ENCODE measurements around the gene CRNKL1. TPM values are rescaled to one million over a fixed set of nuclear protein-coding genes. Genes with fewer than 3 reads are reported as not detected.
"Not testable (repeated sequence)": the region's sequence is repeated elsewhere in the genome, so short reads cannot be mapped to it uniquely, and the experiment has no call there.

CRNKL1 gene
- polyA plus RNA-seq, 2 donors = 13.0 to 21.2 TPM

DNA sequence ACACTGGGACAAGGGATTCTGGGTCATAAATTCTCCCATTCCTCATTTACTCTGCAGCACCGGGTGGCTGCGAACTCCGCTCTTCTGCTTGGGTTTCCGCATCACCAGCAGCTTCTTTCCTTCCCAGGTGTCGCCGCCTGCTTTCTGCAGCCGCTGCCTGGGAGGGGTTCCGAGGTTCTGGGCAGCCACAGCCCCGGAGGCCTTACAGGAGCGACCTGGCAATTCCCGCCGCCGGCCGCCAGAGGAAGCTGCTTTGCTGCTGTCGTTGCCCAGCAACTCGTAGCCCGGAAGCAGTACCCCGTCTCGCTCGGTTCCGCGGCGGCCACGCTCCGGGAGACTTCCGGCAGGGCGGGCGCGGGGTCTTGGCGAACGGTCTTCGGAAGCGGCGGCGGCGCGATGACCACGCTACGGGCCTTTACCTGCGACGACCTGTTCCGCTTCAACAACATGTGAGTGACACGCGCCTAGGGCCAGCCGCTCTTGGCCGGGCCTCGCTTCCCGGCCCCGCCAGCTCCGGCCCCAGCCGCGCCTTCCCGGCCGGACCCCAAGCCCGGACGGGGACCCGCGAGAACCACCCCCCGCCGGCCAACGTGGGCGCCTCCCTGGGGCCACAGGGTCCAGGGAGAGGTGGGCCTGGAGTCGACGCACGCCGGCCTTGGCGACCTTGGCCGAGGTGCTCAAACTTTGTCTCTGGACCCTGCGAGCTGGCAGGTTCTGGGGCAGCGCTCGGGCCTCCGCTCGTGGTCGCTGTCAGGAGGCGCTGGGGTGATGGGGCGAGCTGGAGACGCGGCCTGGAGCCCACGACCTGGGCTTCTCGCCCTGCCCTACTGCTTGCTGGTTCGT, 35.0 kb downstream of the CRNKL1 start, which contains the start of gene NAA20:
Gene NAA20 (plus strand): TSS at position 362 of the 843 bp plus-strand sequence. CDS start 35 bp downstream, at position 397.
- H3K4me1 ChIP-seq (ENCODE audit: control insufficient read depth in 2 of 2, insufficient read depth in 2 of 2, low read length in 1 of 2) = peaks cover 0 to 6% of the 10 kb centered on the region in 2 donors
- peak within 1 kb of the TSS; percentile 90 to 93 for H3K27ac ChIP-seq (ENCODE audit: low read depth in 2 of 2, low read length in 1 of 2)
- no peaks in the 10 kb centered on the region for H3K27me3 ChIP-seq (ENCODE audit: control insufficient read depth in 1 of 2, insufficient read depth in 2 of 2, low read length in 2 of 2)
- H3K9me3 ChIP-seq (ENCODE audit: control insufficient read depth in 2 of 2, insufficient read depth in 1 of 2, low read depth in 1 of 2, low read length in 1 of 2) = no peaks in the 10 kb centered on the region
- peak within 1 kb of the TSS; percentile 91 to 100 for H3K4me3 ChIP-seq (ENCODE audit: low read depth in 1 of 2, low read length in 2 of 2)
- WGBS, 2 donors = 0% methylated on average over 79 to 81 of the region's 81 CpGs
- H3K36me3 ChIP-seq (ENCODE audit: control insufficient read depth in 2 of 2, insufficient read depth in 2 of 2, low read length in 1 of 2) = peaks cover 0 to 4% of the 10 kb centered on the region in 2 donors

DNA sequence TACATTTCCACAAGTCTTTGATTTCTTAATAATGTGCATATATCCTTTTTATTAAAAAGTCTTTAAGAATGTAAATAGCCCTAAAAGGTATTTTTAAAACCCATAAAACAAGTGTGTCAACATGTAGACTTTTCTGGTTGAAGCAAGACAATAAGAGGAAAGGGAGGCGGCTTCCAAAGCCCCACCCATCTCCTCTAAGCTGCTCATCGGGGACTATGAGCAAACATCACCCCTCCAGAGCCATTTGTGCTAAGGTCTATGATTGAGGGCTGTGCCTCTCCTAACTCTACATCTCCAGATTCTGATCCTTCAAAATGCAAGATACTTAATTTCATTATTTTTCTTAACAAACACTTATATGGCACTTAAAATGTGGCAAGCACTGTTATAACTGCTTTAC, 37.6 kb downstream of the CRNKL1 start:
- Histone ChIP-seq H3K9me3 (ENCODE audit: control insufficient read depth in 2 of 2, insufficient read depth in 1 of 2, low read depth in 1 of 2, low read length in 1 of 2) (no peaks in the 10 kb centered on the region), H3K4me1 (ENCODE audit: control insufficient read depth in 2 of 2, insufficient read depth in 2 of 2, low read length in 1 of 2) (no peaks in the 10 kb centered on the region), H3K36me3 (ENCODE audit: control insufficient read depth in 2 of 2, insufficient read depth in 2 of 2, low read length in 1 of 2) (no peaks in the 10 kb centered on the region), H3K4me3 (ENCODE audit: low read depth in 1 of 2, low read length in 2 of 2) (no peak overlapping the region), H3K27ac (ENCODE audit: low read depth in 2 of 2, low read length in 1 of 2) (no peak overlapping the region), H3K27me3 (ENCODE audit: control insufficient read depth in 1 of 2, insufficient read depth in 2 of 2, low read length in 2 of 2) (no peaks in the 10 kb centered on the region)
- WGBS, 2 donors = 26 to 41% methylated on average over 2 of the region's 2 CpGs

DNA sequence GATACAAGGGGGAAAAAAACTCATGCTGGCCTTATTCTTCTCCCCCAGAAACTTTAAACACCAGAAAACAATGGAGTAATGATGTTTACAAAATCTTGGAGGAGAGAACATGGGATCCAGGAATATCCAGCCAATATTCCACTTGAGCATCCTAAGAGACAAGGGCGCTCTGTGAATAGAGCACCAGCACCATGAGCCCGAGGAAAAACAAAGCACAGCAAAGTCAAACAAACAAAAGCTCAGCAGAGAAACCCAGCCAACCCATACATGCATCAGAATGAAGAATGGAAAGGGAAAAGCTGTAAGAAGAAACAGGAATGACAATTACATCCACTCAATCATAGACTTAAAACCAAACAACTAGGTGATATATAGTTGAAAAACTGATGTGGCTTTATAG, 39.7 kb downstream of the CRNKL1 start:
- no peaks in the 10 kb centered on the region for H3K36me3 ChIP-seq (ENCODE audit: control insufficient read depth in 2 of 2, insufficient read depth in 2 of 2, low read length in 1 of 2)
- no peaks in the 10 kb centered on the region for H3K27me3 ChIP-seq (ENCODE audit: control insufficient read depth in 1 of 2, insufficient read depth in 2 of 2, low read length in 2 of 2)
- no peak overlapping the region for H3K27ac ChIP-seq (ENCODE audit: low read depth in 2 of 2, low read length in 1 of 2)
- no peaks in the 10 kb centered on the region for H3K4me1 ChIP-seq (ENCODE audit: control insufficient read depth in 2 of 2, insufficient read depth in 2 of 2, low read length in 1 of 2)
- H3K9me3 ChIP-seq (ENCODE audit: control insufficient read depth in 2 of 2, insufficient read depth in 1 of 2, low read depth in 1 of 2, low read length in 1 of 2) = no peaks in the 10 kb centered on the region
- no peak overlapping the region for H3K4me3 ChIP-seq (ENCODE audit: low read depth in 1 of 2, low read length in 2 of 2)
- WGBS, 2 donors = 67 to 74% methylated on average over 2 of the region's 2 CpGs

DNA sequence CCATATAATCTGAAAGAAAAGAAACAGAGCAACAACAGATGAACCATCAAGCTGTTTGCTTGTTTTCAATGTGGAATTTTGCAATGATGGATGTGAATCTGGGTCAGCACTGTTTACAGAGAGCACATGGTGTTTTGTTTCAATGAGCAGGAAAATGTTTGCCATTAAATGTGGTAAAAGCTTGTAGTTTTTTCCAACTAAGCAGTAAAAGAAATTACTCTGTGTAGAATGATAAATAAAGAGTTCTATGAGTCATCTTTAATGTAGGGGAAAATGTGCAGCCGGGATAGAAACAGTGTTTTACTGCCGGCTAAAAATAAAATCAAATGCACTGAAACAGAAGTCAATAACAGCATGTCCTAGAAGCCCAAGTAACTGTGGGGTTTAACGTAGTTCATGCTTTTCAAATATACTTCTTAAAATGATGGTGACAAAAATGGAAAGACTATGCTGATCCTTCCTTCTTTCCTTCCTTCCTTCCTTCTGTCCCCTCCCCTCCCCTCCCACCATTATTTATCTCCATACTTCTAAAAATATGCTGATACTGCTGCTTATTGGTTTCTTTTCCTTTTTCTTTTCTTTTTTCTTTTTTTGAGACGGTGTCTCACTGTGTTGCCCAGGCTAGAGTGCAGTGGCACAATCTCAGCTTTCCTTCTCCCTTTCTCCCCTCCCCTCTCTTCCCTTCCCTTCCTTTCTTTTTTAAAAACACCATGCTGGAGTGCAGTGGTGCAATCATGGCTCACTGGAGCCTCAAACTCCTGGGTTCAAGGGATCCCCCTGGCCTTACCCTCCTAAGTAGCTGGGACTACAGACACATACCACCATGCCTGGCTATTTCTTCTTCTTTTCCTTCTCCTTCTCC, 41.4 kb downstream of the CRNKL1 start:
- Histone ChIP-seq H3K27me3 (ENCODE audit: control insufficient read depth in 1 of 2, insufficient read depth in 2 of 2, low read length in 2 of 2) (no peaks in the 10 kb centered on the region), H3K4me3 (ENCODE audit: low read depth in 1 of 2, low read length in 2 of 2) (no peak overlapping the region), H3K27ac (ENCODE audit: low read depth in 2 of 2, low read length in 1 of 2) (peak overlapping the region in 1 of 2 donors; percentile 24), H3K4me1 (ENCODE audit: control insufficient read depth in 2 of 2, insufficient read depth in 2 of 2, low read length in 1 of 2) (no peaks in the 10 kb centered on the region), H3K36me3 (ENCODE audit: control insufficient read depth in 2 of 2, insufficient read depth in 2 of 2, low read length in 1 of 2) (no peaks in the 10 kb centered on the region), H3K9me3 (ENCODE audit: control insufficient read depth in 2 of 2, insufficient read depth in 1 of 2, low read depth in 1 of 2, low read length in 1 of 2) (no peaks in the 10 kb centered on the region)
- WGBS, 2 donors = 31 to 43% methylated on average over 4 of the region's 4 CpGs

DNA sequence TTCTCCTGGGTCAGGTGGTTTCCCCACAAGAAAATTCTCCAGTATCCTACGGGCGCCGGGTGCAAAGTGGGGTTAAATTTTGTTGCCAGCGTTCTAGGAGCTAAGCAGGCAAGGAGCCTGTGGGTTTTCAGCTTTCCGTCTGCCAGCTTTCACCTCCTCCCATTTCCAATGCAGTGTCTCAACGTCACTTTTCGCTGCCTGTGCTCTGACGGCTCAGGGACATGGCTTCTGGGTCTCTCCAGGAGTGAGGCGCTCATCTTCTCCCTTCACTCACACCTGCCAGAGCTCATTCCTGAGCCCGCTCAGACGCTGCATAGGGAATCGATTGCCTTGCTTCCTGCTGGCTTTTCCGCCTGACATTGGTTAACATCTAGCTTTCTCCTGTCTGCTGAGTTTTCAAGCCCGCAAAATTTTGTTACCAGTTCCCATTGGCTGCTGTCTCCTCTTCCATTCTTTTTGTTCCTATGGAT, 42.4 kb downstream of the CRNKL1 start:
- H3K4me3 ChIP-seq (ENCODE audit: low read depth in 1 of 2, low read length in 2 of 2) = no peak overlapping the region
- H3K36me3 ChIP-seq (ENCODE audit: control insufficient read depth in 2 of 2, insufficient read depth in 2 of 2, low read length in 1 of 2) = no peaks in the 10 kb centered on the region
- H3K27ac ChIP-seq (ENCODE audit: low read depth in 2 of 2, low read length in 1 of 2) = no peak overlapping the region
- H3K4me1 ChIP-seq (ENCODE audit: control insufficient read depth in 2 of 2, insufficient read depth in 2 of 2, low read length in 1 of 2) = no peaks in the 10 kb centered on the region
- H3K9me3 ChIP-seq (ENCODE audit: control insufficient read depth in 2 of 2, insufficient read depth in 1 of 2, low read depth in 1 of 2, low read length in 1 of 2) = no peaks in the 10 kb centered on the region
- 70 to 72% methylated on average over 14 of the region's 14 CpGs for WGBS, 2 donors
- H3K27me3 ChIP-seq (ENCODE audit: control insufficient read depth in 1 of 2, insufficient read depth in 2 of 2, low read length in 2 of 2) = no peaks in the 10 kb centered on the region

DNA sequence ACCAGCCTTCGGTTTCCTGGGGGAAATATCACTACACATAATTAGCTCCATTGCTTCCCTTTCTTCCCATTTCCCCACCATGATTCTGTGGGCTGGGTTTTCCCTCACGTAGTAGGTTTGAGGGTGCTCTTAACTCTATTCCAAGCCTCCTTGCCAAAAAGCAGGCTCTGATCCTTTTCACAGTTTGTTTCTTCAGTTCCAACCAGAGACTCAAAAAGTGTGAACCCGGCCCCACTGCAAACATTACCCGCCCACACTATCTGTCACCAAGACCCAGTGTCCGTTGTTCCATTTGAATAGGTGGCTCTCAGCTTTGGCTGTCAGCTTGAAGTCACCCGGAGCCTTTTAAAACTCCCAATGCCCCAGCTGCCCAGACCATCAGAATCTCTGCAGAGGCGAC, 46.9 kb downstream of the CRNKL1 start:
- no peak overlapping the region for H3K27ac ChIP-seq (ENCODE audit: low read depth in 2 of 2, low read length in 1 of 2)
- H3K4me3 ChIP-seq (ENCODE audit: low read depth in 1 of 2, low read length in 2 of 2) = no peak overlapping the region
- H3K9me3 ChIP-seq (ENCODE audit: control insufficient read depth in 2 of 2, insufficient read depth in 1 of 2, low read depth in 1 of 2, low read length in 1 of 2) = no peaks in the 10 kb centered on the region
- H3K36me3 ChIP-seq (ENCODE audit: control insufficient read depth in 2 of 2, insufficient read depth in 2 of 2, low read length in 1 of 2) = peaks cover 10% of the 10 kb centered on the region in 2 donors
- WGBS, 2 donors = 72 to 78% methylated on average over 7 of the region's 7 CpGs
- H3K27me3 ChIP-seq (ENCODE audit: control insufficient read depth in 1 of 2, insufficient read depth in 2 of 2, low read length in 2 of 2) = no peaks in the 10 kb centered on the region
- H3K4me1 ChIP-seq (ENCODE audit: control insufficient read depth in 2 of 2, insufficient read depth in 2 of 2, low read length in 1 of 2) = no peaks in the 10 kb centered on the region

DNA sequence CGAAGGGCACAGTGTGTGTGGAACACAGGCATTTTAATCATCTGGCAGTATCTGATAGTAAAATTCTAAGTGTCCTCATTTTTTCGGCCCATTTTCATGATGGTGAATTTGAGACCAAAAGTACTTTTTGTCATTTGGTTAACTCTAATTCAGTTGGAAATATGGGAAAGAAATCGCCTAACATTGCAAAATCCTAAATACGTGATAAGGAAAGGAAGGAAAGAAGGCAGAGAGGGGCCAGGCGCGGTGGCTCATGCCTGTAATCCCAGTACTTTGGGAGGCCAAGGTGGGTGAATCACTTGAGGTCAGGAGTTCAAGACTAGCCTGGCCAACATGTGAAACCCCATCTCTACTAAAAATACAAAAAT, 48.3 kb downstream of the CRNKL1 start:
- H3K27me3 ChIP-seq (ENCODE audit: control insufficient read depth in 1 of 2, insufficient read depth in 2 of 2, low read length in 2 of 2); H3K4me3 ChIP-seq (ENCODE audit: low read depth in 1 of 2, low read length in 2 of 2); H3K4me1 ChIP-seq (ENCODE audit: control insufficient read depth in 2 of 2, insufficient read depth in 2 of 2, low read length in 1 of 2); H3K9me3 ChIP-seq (ENCODE audit: control insufficient read depth in 2 of 2, insufficient read depth in 1 of 2, low read depth in 1 of 2, low read length in 1 of 2): not testable (repeated sequence)
- 73 to 74% methylated on average over 6 of the region's 6 CpGs for WGBS, 2 donors
- Histone ChIP-seq H3K27ac (ENCODE audit: low read depth in 2 of 2, low read length in 1 of 2) (peak overlapping the region; percentile 21 to 38), H3K36me3 (ENCODE audit: control insufficient read depth in 2 of 2, insufficient read depth in 2 of 2, low read length in 1 of 2) (peaks cover 14 to 15% of the 10 kb centered on the region in 2 donors)

DNA sequence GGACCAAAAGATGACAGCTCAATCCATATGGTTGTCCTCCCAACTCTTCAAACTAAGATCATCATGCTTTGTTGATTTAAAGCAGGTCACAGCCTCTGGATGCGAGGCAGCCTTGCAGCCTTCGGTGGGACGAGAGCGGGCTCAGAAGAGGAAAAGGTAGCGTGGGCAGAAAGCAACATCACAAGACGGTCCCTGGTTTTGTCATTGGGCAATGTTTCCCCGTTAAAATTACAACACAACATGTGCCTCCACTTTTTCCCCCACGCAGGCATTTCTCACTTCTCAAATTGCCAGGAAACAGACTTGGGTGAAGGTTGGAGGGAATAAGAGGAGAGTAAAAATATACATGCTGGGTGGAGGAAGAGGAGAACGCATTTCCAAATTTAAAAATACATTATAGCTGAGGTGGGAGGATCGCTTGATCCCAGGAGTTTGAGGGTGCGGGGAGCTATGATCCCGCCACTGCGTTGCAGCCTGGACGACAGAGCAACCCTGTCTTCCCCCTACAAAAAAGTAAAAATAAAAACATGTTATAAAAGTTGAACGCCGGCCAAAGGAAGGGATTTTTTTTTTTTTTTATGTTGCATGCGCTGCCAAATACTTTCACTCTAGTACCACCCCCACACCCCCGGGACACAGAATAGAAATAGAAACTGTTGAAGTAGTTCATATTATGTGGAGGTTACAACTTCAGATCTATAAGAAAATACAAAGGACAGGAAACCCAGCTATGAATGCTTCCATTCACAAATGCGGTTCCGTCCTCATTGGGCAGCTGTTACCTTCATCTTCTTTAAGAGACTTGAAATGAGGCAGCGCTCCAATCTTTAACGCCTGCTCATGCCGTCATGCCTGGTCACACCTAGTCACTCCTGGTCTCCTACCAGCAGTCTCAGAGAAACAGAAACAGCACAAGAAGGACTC, 49.0 kb downstream of the CRNKL1 start:
- no peaks in the 10 kb centered on the region for H3K27me3 ChIP-seq (ENCODE audit: control insufficient read depth in 1 of 2, insufficient read depth in 2 of 2, low read length in 2 of 2)
- no peak overlapping the region for H3K4me3 ChIP-seq (ENCODE audit: low read depth in 1 of 2, low read length in 2 of 2)
- H3K9me3 ChIP-seq (ENCODE audit: control insufficient read depth in 2 of 2, insufficient read depth in 1 of 2, low read depth in 1 of 2, low read length in 1 of 2) = no peaks in the 10 kb centered on the region
- H3K4me1 ChIP-seq (ENCODE audit: control insufficient read depth in 2 of 2, insufficient read depth in 2 of 2, low read length in 1 of 2) = no peaks in the 10 kb centered on the region
- H3K36me3 ChIP-seq (ENCODE audit: control insufficient read depth in 2 of 2, insufficient read depth in 2 of 2, low read length in 1 of 2) = peaks cover 20% of the 10 kb centered on the region in 2 donors
- peak overlapping the region; percentile 56 to 60 for H3K27ac ChIP-seq (ENCODE audit: low read depth in 2 of 2, low read length in 1 of 2)
- WGBS, 2 donors = 33 to 50% methylated on average over 23 of the region's 23 CpGs

Data from esophagus (tissue), 2 donors.